AG04450 (cell line): ENCODE measurements around the gene EIF3F. TPM values are rescaled to one million over a fixed set of nuclear protein-coding genes. Genes with fewer than 3 reads are reported as not detected.

Experiments
- CTCF ChIA-PET: fragments of 300-600, 350-600 bp; formaldehyde crosslinking; extraction: SDS; loops from one replicate; lab custom pipeline; 2022; ENCODE audit warnings: antibody characterized with exemption, inconsistent platforms; lab: Charles Lee
- POLR2A ChIA-PET: fragments of 350-600 bp; formaldehyde crosslinking; extraction: SDS; loops from one replicate; lab custom pipeline; 2021; ENCODE audit warnings: antibody characterized with exemption, inconsistent platforms; lab: Yijun Ruan, JAX
- DNase-seq: peaks from one replicate; pipeline ENCODE4 v3.0.0-alpha.2; 2011; ENCODE audit warnings: low read depth, low spot score
- H3K27ac ChIP-seq: one replicate; pipeline ENCODE4 v1.5.1; 2012; ENCODE audit warnings: low read depth, low read length, control low read depth
- H3K27me3 ChIP-seq: one replicate; pipeline ENCODE4 v1.6.0; 2012; ENCODE audit warnings: low read length; ENCODE audit not compliant: control insufficient read depth, insufficient read depth
- H3K4me3 ChIP-seq: 2 replicates; pipeline ENCODE4 v1.5.1; 2011; ENCODE audit warnings: mild to moderate bottlenecking, low read depth, low read length, control low read depth
- H3K9me3 ChIP-seq: 2 replicates; pipeline ENCODE4 v1.5.1; 2012; ENCODE audit warnings: low read length; ENCODE audit not compliant: control insufficient read depth, insufficient read depth
- CTCF ChIP-seq: IDR thresholded peaks from 2 replicates; pipeline ENCODE4 v1.5.1; 2011; ENCODE audit warnings: low read depth, low read length, control low read depth, inconsistent platforms
- polyA plus RNA-seq: library from polyadenylated mRNA; depleted of rRNA; stranded (reverse); fragments of >200 nt; gene quantifications from 2 replicates; pipeline ENCODE4 v1.2.3, GENCODE V29; 2011

EIF3F gene
- polyA plus RNA-seq, 1 experiment, result 216 TPM

- ChIA-PET POLR2A (interaction anchor here (1.1 kb wide), 1 partner anchor 9 kb away, joined by 3 read pairs; no protein-coding TSS in a partner anchor), CTCF (interaction anchor here (0.6 to 9.5 kb wide), 25 partner anchors 10 to 132 kb away, joined by 3 to 384 read pairs (median 8); partner anchors contain the start of genes EIF3F and TUB)
- DNase-seq, result no peak
- no peak for TF ChIP-seq CTCF
- H3K27ac ChIP-seq, result no peak overlapping the region
- no peak overlapping the region for H3K4me3 ChIP-seq
- no peaks in the 10 kb centered on the region; the same call in 1 of the 2 replicates for H3K9me3 ChIP-seq
- no peaks in the 10 kb centered on the region for H3K27me3 ChIP-seq
Observed at GRCh38 chr11:8032576-8033304, 45.6 kb downstream of the EIF3F start.

- H3K27ac ChIP-seq, result no peak overlapping the region
Observed at GRCh38 chr11:8033305-8034105, 46.4 kb downstream of the EIF3F start.

GRCh38 chr11:8034106-8034585, 47.0 kb downstream of the EIF3F start:
- ChIA-PET POLR2A (no interaction called here), CTCF (interaction anchor here (0.8 to 9.5 kb wide), 17 partner anchors 10 to 124 kb away, joined by 3 to 384 read pairs (median 14); partner anchors contain the start of gene TUB)
- no peak overlapping the region for H3K4me3 ChIP-seq
- no peaks in the 10 kb centered on the region; the same call in 1 of the 2 replicates for H3K9me3 ChIP-seq
- no peaks in the 10 kb centered on the region for H3K27me3 ChIP-seq
- no peak for TF ChIP-seq CTCF
- H3K27ac ChIP-seq, result no peak overlapping the region
- DNase-seq, result no peak

More at GRCh38 chr11:8033305-8034105, 46.4 kb downstream of the EIF3F start:
- Histone ChIP-seq H3K9me3 (no peaks in the 10 kb centered on the region; the same call in 1 of the 2 replicates), H3K27me3 (no peaks in the 10 kb centered on the region), H3K4me3 (no peak overlapping the region)
- POLR2A ChIA-PET, result interaction anchor here (1.1 kb wide), 1 partner anchor 10 kb away, joined by 3 read pairs; no protein-coding TSS in a partner anchor
- CTCF ChIA-PET, result interaction anchor here (0.6 to 9.5 kb wide), 26 partner anchors 10 to 132 kb away, joined by 3 to 384 read pairs (median 8); partner anchors contain the start of genes EIF3F and TUB
- peak; percentile 70 for DNase-seq
- peak; percentile 89 for TF ChIP-seq CTCF

GRCh38 chr11:8034604-8035190, 47.6 kb downstream of the EIF3F start:
- CTCF ChIA-PET, result interaction anchor here (0.7 to 9.5 kb wide), 14 partner anchors 9 to 129 kb away, joined by 3 to 384 read pairs (median 18); no protein-coding TSS in a partner anchor
- no peak for TF ChIP-seq CTCF
- Histone ChIP-seq H3K27me3 (no peaks in the 10 kb centered on the region), H3K9me3 (no peaks in the 10 kb centered on the region; the same call in 1 of the 2 replicates), H3K27ac (no peak overlapping the region), H3K4me3 (no peak overlapping the region)
- DNase-seq, result no peak
- POLR2A ChIA-PET, result no interaction called here
